ELR (cell line): ENCODE results near the gene SPPL3.
"Not testable (repeated sequence)": the region's sequence is repeated elsewhere in the genome, so short reads cannot be mapped to it uniquely, and the experiment has no call there.

Source experiments
- DNase-seq: peaks from one replicate; pipeline ENCODE4 v3.0.0-alpha.2; 2015; ENCODE audit warnings: low read depth

SPPL3 gene

DNA sequence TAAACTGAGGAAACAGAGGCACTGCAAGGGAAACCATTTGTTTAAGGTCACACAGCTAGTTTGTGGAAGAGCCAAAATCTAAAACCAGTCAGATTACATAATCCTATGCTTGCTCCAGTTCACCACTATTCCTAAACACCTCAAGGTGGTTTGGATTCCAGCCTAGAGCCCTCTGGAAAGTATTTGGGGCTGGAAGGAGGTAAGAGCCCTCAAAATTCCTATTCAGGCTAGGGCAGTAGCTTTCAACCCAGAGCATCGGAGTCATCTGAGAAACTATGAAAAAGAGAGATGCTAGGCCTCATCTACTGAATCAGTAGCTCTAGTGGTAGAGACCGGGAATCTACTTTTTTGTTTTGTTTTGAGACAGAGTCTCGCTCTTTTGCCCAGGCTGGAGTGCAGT is 16.0 kb upstream of the SPPL3 start:
- DNase-seq = no peak

DNA sequence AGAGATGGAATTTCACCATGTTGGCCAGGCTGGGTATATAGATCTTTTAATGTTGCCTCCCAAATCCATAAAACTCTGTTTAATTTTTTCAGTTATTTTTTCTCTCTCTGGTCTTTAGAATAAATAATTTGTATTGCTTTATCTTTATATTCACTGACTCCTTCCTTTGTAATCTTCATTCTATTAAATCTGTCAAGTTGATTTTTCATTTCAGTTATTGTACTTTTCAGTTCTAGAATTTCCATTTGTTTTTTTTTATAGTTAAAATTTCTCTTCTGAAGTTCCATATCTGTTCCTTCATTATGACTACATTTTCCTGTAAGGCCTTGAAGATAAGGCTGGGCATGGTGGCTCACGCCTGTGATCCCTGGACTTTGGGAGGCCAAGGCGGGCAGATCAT is 13.6 kb upstream of the SPPL3 start:
- no peak for DNase-seq

DNA sequence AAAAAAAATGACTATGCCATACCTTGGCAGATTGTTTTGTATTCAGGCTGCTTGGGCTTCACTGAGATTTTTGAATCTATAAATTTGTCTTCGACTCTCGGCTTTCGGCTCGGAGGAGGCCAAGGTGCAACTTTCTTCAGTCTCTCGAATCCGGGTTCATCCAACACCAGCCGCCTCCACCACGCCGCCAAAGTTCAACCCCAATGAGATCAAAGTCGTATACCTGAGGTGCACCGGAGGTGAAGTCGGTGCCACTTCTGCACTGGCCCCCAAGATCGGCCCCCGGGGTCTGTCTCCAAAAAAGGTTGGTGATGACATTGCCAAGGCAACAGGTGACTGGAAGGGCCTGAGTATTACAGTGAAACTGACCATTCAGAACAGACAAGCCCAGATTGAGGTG is 12.4 kb upstream of the SPPL3 start:
- no peak for DNase-seq

DNA sequence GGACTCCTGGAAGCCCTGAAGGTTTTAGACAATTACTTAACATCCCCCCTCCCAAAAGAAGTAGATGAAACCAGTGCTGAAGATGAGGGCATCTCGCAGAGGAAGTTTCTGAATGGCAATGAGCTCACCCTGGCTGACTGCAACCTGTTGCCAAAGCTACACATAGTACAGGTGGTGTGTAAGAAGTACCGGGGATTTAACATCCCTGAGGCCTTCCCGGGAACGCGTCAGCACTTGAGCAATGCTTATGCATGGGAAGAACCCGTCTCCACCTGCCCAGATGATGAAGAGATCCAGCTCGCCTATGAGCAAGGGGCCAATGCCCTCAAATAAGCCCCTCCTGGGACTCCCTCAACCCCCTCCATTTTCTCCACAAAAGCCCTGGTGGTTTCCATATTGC is 10.6 kb upstream of the SPPL3 start:
- DNase-seq = no peak

DNA sequence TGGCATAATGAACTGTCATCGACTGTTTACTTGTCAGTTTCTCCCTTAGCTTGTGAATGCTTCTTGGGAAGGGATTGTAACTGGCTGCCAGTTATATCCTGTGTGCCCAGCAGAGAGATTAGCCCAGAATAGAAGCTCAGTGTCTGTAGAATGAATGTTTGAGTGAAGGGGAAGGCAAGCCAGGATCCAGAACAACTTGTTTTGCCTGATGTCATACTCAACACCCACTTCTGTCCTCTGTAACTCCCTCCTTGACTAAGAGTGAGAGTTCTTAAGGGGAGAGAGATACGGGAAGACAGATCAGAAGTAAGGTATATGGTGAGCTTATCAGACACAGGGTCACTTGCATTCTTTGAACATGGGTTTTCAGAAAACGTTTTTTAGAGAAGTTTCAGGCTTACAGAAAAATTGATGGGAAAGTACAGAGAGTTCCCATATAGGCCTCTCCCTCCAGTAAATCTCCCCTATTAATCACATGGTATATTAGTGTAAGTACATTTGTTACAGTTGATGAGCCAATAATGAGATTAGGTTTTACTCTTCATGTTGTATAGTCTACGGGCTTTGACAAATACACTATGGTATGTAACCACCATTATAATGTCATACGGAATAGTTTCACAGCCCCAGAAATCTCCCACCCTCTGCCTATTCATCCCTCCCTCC is 5.6 kb upstream of the SPPL3 start:
- DNase-seq = no peak

DNA sequence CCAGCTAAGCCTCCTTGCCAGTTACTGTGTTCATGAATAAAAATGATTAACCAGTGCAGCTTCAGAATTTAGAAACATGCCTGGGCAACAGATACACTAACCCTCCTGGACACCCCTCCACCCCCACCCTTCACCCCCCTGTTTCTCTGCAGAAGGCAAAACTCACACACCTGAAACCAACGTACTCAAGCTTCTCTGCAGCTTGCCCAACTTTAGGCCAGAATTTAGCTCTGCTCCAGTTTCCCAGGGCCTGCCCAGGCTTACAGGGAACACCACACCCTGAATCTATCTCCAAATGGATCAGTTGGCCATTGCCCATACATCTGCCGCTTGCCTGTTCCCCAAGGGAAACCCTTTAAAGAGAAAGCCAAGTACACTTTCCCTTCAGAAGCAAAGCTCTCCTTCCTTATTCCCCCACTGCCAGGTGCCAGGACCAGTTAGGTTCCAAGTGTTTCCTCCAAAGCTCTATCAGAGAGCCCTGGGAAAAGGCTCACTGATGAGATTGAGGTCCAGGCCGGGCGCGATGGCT is 1.8 kb upstream of the SPPL3 start:
- DNase-seq = no peak

DNA sequence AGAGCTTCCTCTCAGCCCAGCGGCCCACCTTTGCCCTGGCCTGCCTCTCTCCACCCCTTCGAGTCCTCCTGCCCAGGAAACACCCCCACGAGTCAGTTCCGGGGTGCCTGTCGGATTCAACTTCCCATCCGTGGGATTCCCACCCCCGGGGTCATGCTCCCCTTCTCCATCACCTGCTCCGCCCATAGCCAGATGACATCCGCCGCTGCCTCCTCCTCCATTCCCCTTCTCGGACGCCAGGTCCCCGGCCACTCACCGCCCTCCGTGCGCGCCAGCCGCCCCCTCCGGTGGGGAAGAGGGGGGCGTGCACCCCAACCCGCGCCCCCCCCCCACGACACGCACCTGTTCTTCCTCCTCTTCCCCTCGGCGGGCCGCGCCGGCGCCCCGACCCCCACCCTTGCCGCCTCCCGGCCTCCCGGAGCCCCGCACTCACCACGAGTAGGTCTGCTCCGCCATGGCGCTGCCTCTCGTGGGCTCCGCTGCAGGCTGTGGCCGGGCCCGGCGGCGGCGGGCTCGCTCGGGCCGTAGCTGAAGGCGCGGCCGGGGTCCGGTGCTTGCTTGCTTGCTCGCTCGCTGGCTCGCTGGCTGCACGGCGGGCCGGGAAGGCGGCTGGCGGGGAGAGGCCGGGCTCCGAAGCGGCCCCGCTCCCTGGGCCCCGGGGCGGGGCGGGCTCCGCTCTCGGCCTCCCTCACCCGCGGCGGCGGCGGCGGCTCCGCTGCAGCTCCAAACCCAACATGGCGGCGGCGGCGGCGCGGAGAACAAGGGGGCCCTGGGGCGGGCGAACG is 554 bp downstream of the SPPL3 start:
- peak; percentile 74 for DNase-seq

DNA sequence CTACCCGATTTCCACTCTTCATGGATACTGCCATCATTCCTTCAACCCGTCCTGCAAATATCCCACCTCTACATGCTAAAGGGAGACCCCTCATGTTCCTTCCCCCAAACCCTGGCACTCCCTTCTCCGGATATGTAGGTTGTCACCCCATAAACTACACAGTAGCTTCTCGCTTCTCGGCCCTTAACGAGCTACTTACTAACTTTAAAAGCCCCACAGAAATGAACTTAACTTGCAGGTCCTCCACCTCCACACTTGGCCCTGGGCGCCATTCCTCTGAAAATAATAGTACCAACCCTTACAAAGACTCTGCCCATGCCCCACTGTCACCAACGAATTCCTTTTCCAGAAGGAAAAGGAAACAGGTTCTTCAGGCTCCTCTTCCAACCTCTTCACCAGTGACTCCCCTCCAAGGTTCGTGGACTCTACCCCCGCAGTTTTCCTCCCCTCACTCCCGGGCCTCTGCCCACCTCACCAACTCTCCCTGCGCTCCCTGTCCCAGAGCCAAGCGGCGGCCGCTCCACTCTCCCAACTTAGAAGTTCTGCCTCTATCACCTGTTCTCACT is 1.2 kb downstream of the SPPL3 start:
- DNase-seq = no peak

DNA sequence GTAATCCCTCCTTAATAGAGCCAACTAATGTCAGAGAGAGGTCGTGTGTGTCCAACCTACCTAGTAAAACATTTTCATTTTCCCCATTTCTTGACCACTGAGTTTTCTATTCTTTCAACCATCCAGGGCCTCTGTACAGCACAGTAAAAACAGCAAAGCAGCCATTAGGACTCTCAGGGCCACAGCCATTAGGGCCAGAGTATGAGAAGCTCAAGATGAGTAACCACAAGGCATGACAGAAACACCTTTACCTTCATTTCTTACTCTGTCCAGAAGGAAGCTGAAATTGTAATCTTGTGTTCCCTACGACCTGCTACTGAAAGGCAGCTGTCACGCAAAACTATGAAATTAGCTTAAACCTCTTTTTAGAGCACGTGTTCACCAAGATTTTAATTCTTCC is 2.3 kb downstream of the SPPL3 start:
- no peak for DNase-seq

DNA sequence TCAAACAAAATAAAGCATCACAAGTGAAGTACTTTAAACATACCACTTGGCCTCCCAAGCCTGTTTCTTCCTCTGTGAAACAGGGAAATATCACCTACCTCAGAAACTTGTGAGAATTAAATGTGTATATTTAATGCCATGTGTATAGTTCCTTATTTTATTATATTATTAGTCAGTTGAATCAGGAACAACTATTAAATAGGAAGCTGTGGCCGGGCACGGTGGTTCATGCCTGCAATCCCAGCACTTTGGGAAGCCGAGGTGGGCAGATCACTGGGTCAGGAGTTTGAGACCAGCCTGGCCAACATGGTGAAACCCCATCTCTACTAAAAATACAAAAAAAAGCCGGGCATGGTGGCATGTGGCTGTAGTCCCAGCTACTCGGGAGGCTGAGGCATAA is 3.1 kb downstream of the SPPL3 start:
- DNase-seq = not testable (repeated sequence)

DNA sequence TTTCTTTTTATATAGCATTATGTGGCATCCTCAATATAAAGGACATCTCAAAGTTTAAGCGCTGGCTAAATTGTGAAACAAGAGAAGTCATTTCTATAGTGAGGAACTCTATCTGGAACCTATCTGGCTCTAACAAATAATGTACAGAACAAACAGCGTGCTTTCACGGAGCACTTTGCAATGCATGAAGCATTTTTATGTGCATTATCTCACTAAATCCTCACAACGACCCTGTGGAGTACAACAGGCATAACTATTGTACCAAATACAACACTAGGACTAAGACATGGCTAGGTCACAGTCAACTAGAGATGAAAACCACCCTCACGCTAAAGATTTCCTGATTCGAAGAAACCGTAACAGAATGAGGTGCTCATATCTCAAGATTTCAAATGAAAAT is 8.6 kb downstream of the SPPL3 start:
- DNase-seq = no peak

DNA sequence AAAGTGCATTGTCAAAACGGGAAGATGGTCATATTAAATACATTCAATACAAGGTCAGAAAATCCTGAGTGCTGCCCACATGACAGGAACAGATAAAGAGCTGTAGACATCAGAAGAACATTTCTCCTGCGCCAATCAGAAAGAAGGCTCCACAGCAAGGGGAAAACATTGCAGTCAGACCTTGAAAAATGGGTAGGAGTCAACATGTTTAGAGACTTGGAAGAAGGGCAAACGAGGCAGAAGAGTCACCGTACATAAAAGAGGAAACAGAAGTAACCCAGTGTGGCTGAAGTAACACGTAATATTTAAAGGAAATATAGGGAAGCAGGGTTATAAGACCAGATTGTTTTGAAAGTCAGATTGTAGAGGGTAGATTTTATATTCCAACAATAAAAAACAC is 11.9 kb downstream of the SPPL3 start:
- DNase-seq = no peak

DNA sequence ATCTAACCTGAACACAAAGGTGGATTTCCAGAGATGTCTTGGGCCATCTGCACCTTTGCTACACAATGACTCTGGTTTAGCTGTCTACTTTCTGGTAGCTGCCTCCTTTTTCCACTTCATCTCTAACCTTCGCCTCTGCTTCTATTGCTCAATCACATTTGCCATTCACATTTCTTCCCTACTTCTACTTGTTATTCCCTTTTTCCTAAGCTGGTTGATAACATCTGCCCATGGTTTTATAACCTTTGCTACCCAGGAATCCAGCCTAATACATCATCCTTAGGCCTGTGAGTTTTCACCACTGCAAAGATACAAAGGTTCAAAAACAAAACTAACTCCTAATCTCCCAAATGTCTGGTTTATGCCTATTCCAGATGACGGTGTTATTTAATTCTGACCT is 13.2 kb downstream of the SPPL3 start:
- DNase-seq = no peak

DNA sequence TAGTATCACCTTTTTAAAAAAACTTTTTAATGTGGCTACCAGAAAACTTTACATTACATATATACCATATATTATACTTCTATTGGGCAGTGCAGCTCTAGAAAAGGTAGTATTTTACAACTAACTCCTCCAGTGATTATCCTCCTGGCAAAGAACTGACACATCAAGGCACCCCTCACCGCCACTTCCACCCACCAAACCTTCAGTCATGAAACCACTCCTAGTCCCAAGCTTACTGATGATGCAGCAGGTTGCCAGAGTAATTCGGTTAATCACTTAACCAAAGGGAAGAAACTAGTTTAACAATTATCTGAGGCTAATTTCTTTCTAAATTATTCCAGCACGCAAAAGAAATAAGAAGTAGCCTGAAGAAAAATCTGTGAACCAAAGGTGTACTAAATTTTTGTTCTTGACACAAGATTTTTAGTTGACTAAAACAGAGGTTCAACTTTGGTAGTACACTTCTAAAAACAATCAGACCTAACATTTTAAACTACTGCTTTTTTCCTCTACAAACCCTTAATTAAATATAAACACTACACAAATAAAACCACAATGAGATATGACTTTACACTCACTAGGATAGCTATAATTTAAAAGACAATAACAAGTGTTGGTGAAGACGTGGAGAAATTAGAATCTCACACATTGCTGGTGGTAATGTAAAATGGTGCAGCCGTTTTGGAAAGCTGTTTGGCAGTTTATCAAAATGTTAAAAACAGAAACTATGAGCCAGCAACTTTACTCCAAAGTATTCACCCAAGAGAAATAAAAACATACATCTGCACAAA is 16.7 kb downstream of the SPPL3 start:
- no peak for DNase-seq

DNA sequence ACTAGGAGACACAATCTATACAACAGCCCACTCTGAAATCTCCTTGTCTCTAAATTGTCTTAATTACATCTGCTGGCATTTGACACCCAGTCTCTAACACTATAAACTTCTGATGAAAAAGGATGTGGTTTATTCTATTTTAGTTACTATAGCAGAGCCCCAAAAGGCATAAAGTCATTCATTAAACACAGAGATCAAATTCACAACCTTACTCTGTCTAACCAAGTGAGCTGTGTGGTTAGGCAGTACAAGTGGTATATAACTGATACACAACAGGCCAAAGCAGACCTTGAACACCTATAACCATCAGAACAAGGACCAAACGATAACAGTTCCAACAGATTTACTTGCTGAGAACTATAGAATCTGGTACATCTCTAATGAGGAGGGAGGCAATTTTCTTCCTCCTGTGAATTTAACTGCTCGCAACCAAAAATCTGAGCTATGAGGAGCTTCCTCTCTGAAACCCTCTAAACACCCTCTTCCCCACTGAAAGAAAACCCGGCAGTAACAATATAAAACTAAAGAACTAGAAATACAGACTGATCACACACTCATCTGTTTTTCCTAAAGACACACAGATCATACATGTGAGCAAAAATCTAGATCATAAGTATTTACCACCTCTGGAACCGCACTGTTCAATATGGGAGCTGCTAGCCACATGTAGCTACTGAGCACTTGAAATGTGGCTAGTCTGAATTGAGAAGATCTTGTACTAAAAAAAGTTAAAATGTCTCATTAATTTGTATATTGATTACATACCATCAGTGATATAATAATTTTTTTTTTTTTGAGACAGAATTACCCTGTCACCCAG is 17.7 kb downstream of the SPPL3 start:
- no peak for DNase-seq

DNA sequence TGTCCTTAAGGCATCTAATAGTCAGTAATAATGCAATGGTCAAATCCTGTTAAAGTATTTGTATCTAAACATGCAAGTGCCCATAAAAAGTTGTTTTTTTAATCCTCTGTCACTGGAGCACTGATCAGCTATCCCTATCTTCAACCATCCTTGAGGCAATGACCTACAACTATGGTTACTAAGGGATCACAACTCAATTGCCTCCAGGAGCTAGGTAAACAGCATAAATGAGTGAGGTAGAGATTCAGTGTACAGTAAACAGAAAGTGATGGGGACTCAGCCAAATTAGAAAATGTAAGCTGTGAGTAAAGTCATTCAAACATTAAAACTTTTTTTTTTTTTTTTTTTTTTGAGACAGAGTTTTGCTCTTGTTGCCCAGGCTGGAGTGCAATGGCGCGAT is 18.6 kb downstream of the SPPL3 start:
- no peak for DNase-seq

DNA sequence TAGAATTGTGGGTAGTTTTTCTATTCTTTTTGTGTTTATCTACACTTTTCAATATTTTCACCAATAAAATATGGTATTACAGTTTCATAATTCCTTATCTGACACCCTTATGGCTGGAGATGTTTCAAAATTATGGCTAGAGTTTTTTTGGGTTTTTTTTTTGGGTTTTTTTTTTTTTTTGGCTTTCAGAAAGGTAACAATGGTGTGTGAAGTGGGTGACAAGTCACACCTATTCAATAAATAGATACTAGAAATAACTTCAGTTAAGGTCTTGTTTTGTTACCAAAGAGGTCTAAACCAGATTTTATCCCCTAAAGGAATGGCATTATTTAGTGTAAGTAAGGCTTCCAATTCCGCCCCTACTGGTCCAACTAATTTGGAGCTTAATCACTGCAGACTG is 19.5 kb downstream of the SPPL3 start:
- no peak for DNase-seq

DNA sequence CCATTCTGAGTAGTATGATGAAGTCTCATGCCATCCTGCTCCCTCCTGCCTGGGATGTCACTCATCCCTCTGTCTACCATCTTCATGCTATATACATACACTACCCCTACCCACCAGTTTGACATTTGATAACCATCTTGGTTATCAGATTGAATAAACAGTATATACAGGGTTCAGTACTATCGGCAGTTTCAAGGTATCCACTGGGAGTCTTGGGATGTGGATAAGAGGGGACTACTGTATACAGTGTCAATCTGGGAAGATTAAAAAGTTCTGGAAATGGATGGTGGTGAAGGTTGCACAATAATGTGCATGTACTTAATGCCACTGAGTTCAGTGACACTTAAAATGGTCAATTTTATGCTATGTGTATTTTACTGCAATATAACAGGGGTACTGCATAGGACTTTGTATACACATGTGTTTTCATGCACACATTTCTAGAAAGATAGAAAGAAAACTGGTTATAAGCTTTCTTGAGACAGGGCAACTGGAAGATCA is 22.1 kb downstream of the SPPL3 start:
- DNase-seq = no peak

DNA sequence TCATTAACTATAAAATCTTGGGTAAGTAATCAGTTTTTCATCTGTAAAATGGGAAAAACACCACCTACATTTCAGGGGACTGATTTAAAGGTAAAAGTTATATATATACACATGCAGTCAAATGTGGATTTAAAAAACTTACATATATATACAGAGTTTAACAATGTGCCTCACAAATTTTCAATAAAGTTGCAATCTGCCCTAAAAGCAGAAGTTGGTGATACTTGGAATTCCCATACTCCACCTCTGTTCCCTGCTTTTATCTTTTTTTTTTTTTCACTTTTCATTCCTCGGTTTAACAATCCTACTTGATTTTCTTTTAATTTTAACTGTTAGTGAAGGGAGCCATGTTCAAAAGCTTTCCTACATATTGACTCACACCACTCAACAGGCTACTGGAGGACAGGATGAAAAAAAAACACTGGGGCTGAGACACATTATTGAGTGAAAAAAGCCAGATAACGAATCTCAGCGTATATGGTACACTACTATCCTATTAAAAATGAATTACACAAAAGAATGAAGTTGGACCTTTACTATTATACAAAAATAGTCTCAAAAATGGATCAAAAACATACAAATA is 24.3 kb downstream of the SPPL3 start:
- DNase-seq = no peak

DNA sequence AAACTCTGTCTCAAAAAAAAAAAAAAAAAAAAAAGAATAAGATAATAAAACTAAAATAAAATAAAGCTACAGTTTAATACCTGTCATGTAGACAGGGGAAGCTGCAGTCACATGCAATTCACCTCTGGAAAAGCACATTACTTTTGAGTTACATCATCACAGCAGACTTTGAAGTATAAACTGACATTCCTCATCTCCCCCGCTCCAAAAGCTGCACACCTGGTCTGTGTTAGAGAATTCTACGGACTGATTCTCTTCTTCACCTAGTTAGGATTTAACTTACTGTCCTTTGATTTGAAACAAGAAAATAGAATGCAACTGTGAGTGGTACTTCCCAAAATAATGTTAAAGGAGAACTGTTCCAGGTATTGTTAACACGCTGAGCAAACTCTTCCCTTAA is 25.1 kb downstream of the SPPL3 start:
- no peak for DNase-seq
